Left cardiac atrium (tissue), 4 donors: Measurements from ENCODE around the gene EDRF1. TPM values are rescaled to one million over a fixed set of nuclear protein-coding genes. Genes with fewer than 3 reads are reported as not detected.
A peak's percentile ranks its signal among the peaks of the same experiment; 100 is the strongest.

ENCODE experiments used
- ATAC-seq, 2 donors: fragments of 200-7000 bp; cut with Tn5 transposase; one replicate each; pipeline ENCODE4 v1.9.1; 2020; ENCODE audit warnings: mild to moderate bottlenecking in 2 of 2, moderate library complexity in 2 of 2
- DNase-seq: peaks from one replicate; pipeline ENCODE4 v3.0.0-alpha.2; 2020
- intact Hi-C, 2 donors: fragments of 100-400 bp; cut with DNase I; formaldehyde crosslinking; loops; one replicate each; pipeline versions ENCODE4 v1.14.1 to v1.15.1; 2022 to 2023
- total RNA-seq, 2 donors: library from RNA; stranded (reverse); fragmentation: NEBNext Ultra II Directional; extraction: Animal tissue kit (Norgen Biotek cat#: 25700); gene quantifications; one replicate each; pipeline ENCODE4 v1.2.1, GENCODE V29; 2021
- donor health status: DM: no; HTN: yes; CAD: no.
- donor health status: DM: no; HTN: yes; CAD: no; lungs with severe emphysema.
- donor health status: DM: yes; HTN: yes; CAD: no.
- donor health status: Dilated cardiomyopathy.

EDRF1 gene
- total RNA-seq, 2 donors from 2014 or later: 11.7 to 12.7 TPM

GRCh38 chr10:125779403-125780327, 60.2 kb downstream of the EDRF1 start:
- no peak for ATAC-seq
- DNase-seq: no peak
- intact Hi-C loops: no loop called here

- intact Hi-C loops: no loop called here
- no peak for DNase-seq
- ATAC-seq: no peak
Observed at GRCh38 chr10:125781374-125781773, 61.9 kb downstream of the EDRF1 start.

DNA sequence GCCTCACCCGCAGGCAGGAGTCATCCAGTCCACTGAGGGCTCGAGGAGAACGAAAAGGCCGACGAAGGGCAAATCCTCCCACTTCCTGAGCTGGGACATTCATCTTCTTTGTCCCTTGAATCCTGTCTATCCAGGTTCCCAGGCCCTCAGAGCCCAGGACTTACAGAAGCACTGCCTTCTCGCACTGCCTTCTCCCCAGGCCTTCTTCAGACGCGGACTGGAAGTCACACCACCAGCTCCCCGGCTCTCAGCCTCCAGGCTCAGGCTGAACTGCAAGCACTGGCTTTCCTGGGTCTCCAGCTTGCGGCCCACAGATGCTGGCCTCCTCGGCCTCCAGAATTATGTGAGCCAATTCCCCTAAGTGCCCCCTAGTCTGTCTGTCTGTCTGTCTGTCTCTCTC, 62.5 kb downstream of the EDRF1 start:
- ATAC-seq (no peak), DNase-seq (no peak)
- intact Hi-C loops: no loop called here

DNA sequence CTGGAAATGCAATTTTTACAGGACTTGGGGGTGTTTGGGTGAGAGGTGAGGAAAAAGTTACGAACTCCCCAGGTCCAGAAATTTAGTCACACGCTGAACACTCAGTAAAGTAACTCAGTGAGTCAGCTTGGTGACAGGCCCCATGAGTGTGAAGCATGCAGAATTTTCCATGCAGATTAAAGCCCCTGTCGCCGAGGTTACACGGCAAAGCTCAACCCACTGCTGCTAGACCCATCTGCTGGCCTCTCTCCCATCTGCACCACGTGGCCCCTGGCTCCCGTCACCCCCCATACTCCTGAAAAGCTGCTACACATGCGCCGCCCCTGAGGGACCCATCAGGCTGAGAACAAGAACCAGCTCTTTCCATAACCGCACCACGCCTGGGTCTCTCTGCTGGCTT, 63.1 kb downstream of the EDRF1 start:
- ATAC-seq (no peak), DNase-seq (no peak)
- intact Hi-C loops: no loop called here

- DNase-seq (no peak), ATAC-seq (no peak)
- intact Hi-C loops: no loop called here
Observed at GRCh38 chr10:125783408-125783807, 63.9 kb downstream of the EDRF1 start.

- DNase-seq (no peak), ATAC-seq (no peak)
- intact Hi-C loops: no loop called here
Observed at GRCh38 chr10:125783957-125784356, 64.4 kb downstream of the EDRF1 start.

DNA sequence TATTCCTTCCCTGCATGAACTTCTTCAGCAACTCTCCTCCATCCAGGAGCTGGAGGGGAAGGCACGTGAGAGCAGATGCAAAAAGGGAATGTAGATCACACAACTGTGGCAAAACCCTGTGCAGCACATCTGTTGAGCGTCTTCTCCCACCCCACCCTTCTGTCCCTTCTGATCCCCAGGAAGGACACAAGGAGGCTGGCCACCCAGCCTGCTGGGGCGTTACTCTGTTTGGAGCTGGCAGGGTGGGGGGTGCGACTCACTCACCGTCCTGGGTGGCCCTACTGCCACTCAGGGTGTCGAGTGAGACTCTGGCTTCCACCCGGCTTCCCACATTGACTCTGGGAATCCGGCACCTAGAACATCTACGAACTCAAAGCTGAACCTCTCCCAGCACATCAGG, 66.3 kb downstream of the EDRF1 start:
- ATAC-seq: no peak
- no peak for DNase-seq

DNA sequence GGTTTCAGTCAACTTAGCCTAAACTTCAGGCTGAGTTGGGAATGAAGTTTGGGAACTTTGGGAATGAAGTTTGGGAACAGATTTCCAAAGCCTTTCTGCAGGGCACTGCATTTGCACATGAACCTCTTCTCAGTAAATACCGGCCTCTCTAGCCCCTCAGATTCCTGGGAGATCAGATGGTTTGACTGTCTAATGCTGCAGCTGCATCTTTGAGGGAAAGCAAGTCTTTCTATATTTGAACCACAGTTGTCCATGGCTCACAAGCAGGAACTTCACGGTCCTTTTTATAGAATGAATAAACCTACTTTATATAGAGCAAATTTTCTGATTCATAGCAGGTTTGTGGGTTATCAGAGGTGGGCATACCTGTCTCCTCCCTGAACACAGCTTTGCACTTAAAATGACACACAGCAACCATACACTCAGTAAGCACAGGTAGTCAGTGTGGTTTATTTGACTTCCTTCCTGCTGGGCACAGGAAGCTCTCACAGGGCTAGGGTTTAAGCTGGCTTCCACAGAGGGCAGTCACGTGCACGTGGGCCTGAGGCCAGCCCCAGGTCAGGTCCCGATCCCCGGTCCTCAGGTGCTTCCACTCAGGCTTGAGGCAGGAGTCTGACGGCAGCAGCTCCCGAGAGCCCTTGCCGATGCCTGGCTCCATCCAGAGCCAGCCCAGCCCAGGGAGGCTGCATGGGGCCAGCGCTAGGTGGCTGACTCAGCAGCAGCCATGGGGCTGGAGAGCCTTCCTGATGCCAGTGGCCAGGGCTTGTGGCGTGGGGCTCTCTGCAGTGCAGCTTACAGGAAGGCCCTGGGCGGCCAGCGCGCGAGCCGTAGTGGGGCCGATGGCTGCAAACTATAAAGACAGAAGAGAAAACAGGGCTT, 68.9 kb downstream of the EDRF1 start:
- DNase-seq (no peak), ATAC-seq (no peak)

More for the DNA sequence above, 66.3 kb downstream of the EDRF1 start:
- intact Hi-C loops: no loop called here

GRCh38 chr10:125792342-125793300, 73.1 kb downstream of the EDRF1 start:
- DNase-seq (no peak), ATAC-seq (no peak)
- intact Hi-C loops: no loop called here

More for the DNA sequence above, 68.9 kb downstream of the EDRF1 start:
- intact Hi-C loops: no loop called here

GRCh38 chr10:125795128-125795527, 75.6 kb downstream of the EDRF1 start:
- intact Hi-C loops: no loop called here
- DNase-seq (peak; percentile 46), ATAC-seq (peak in 1 of 2 donors; percentile 79)

DNA sequence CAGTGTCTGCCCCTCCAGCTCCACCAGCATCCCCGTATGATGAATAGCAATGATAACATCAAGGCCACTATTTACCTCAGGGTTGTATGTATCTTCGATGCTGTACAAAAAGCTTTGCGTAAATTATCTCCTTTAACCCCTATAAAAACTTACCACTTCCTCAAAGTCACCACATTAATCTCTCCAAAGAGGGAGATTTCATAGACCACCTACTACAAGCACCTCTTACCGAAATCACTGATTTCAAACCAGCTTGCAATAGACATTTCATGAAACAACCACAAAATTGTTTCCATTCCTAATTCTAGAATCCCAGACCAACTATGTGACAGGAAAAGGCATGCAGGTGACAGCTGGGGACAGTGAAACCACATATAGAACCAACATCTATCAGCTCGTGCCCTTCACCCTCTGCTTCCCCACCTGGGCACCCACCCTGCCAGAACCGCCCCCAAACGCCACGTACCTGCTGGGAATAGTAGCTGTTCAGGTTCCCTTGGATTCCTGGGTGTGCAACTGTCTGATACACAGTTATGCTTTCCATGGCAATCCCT, 76.2 kb downstream of the EDRF1 start:
- DNase-seq (no peak), ATAC-seq (no peak)
- intact Hi-C loops: no loop called here

GRCh38 chr10:125797424-125797823, 77.9 kb downstream of the EDRF1 start:
- no peak for DNase-seq
- no peak for ATAC-seq
- intact Hi-C loops: no loop called here

GRCh38 chr10:125797994-125798662, 78.6 kb downstream of the EDRF1 start:
- intact Hi-C loops: no loop called here
- ATAC-seq (no peak), DNase-seq (no peak)

GRCh38 chr10:125799451-125800182, 80.1 kb downstream of the EDRF1 start:
- intact Hi-C loops: no loop called here
- no peak for ATAC-seq
- no peak for DNase-seq

- intact Hi-C loops: no loop called here
- ATAC-seq (no peak), DNase-seq (no peak)
Observed at GRCh38 chr10:125801574-125801973, 82.1 kb downstream of the EDRF1 start.

GRCh38 chr10:125802131-125802530, 82.6 kb downstream of the EDRF1 start:
- intact Hi-C loops: no loop called here
- no peak for ATAC-seq
- no peak for DNase-seq

DNA sequence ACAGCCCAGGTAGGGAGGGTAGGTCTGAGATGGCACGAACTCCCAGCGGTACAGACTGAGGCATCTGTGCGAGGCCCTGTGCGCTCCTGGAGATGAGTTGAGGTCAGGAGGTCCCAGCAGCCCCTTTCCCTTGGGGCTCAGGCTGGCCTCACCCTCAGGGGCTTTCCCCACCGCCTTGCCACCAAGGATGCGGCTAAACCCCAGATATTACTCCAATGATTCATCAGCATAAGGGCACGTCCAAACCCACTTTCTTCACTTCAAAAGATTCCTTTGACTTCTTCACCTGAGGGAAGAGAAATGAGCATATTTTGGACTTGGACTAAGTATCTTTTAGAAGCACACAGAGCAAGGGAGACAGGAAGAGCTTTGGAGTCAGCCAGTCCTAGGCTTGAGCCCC, 83.2 kb downstream of the EDRF1 start:
- intact Hi-C loops: no loop called here
- no peak for DNase-seq
- ATAC-seq: no peak

DNA sequence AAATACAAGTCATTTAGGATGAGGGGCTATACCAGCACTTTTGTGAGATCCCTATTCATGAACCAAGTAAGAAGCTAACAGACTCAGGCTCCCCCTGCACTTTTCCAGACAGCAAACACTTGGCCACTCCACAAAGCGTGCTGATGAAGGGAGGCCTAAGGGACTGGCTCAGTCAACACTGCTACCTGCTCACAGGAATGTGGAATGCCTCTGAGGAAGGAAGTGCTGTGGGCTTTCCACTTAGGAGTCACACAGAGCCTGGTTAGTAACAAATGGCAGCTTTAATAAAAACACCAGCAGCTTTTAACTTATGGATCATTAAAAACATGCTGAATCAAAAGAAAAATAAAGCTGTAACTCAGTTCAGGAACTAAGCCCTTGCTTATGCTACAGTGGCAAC, 88.5 kb downstream of the EDRF1 start:
- intact Hi-C loops: no loop called here
- DNase-seq: no peak
- no peak for ATAC-seq
